ENCODE results near the gene CLIC6. TPM values are rescaled to one million over a fixed set of nuclear protein-coding genes. Genes with fewer than 3 reads are reported as not detected.

Gene CLIC6
- total and polyA plus RNA-seq, 9 of the 15 experiments (the other 6 are each of a cell fraction or from before 2014, with no cell fraction given): not detected

DNA sequence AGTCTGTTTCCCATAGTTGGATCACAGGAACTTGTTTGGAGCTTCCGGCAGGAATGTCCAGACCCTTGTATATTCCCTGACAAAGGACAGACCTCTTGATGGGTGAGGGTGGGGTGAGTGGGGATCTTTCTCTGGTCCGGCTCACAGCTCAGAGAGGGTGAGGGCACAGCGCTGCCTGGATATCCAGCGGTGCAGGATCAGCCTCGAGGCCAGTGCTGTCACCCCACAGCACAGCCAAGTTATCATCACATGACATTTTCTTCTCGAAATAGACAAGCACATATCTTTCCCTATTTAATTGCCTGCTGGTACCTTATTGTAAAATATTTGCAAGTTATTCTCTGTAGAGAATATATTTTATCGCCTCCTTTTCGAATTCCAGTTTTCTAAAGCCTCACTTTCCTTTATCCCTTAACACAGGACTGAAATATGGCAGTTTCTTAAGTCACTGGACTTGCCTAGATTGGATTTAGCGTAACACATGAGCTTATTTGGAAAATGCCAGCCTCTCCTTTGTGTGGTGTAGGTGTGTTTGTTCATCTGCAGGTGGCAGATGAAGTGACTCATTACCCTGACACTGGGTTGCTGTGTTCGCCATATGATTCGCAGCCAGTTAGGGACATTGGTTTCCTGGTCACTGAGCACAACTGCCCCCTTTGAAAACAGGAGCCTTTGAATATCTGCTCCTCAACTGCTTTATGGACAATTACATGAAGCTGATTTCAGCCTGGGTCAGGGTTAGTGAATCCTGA lies 21.4 kb downstream of the CLIC6 start:
- H4K20me1 ChIP-seq (replicated peaks; ENCODE audit: control insufficient read depth, insufficient read depth, low read length): 0 out of 2 replicates have a peak, but pooled peaks cover 4% of the 10 kb centered on the region
- H3K9ac ChIP-seq (ENCODE audit: insufficient read depth in 1 of 2, low read depth in 2 of 2, low read length in 2 of 2): no peak overlapping the region
- CTCF ChIA-PET (ENCODE audit: low intra/inter-chr PET ratio): no interaction called here
- no TSS peak for BruUV-seq (replicated peaks)
- no peaks in the 10 kb centered on the region; a peak in 1 of 5 replicates for H3K4me1 ChIP-seq (replicated peaks in 1 of 2; ENCODE audit: control insufficient read depth in 2 of 2, insufficient read depth in 2 of 2, low read length in 2 of 2)
- no peak overlapping the region for H2AFZ ChIP-seq (ENCODE audit: low read depth, low read length)
- H3K27ac ChIP-seq (ENCODE audit: extremely low read depth, low read depth, low read length): no peak overlapping the region
- H3K9me3 ChIP-seq (replicated peaks; ENCODE audit: control insufficient read depth, insufficient read depth, low read depth, low read length): no peaks in the 10 kb centered on the region
- no peak for TF ChIP-seq ZNF24 (IDR thresholded peaks at IDR 0.05)
- TF ChIP-seq PHF20 (IDR thresholded peaks at IDR 0.05; ENCODE audit: partially characterized antibody): no peak
- TF ChIP-seq ZNF507 (tag; conservative IDR thresholded peaks at IDR 0.05): no peak
- TF ChIP-seq, protein P1, sequence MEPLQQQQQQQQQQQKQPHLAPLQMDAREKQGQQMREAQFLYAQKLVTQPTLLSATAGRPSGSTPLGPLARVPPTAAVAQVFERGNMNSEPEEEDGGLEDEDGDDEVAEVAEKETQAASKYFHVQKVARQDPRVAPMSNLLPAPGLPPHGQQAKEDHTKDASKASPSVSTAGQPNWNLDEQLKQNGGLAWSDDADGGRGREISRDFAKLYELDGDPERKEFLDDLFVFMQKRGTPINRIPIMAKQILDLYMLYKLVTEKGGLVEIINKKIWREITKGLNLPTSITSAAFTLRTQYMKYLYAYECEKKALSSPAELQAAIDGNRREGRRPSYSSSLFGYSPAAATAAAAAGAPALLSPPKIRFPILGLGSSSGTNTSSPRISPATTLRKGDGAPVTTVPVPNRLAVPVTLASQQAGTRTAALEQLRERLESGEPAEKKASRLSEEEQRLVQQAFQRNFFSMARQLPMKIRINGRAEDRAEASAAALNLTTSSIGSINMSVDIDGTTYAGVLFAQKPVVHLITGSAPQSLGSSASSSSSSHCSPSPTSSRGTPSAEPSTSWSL (CRISPR knock-in tag; IDR thresholded peaks at IDR 0.05; ENCODE audit: borderline replicate concordance): no peak
- no peak for TF ChIP-seq RBM25 (IDR thresholded peaks at IDR 0.05; ENCODE audit: low read depth, low read length, severe bottlenecking)
- no peak for TF ChIP-seq ZNF444 (CRISPR knock-in tag; IDR thresholded peaks at IDR 0.05)
- FAIRE-seq (no peak), ATAC-seq (no peak), DNase-seq (ENCODE audit: extremely low read depth in 1 of 4, low spot score in 3 of 4) (no peak)
- no peaks in the 10 kb centered on the region for H3K36me3 ChIP-seq (ENCODE audit: control insufficient read depth, insufficient read depth, low read length)
- H3K9me1 ChIP-seq (ENCODE audit: control insufficient read depth, insufficient read depth, low read length): no peaks in the 10 kb centered on the region
- intact Hi-C loops (cut with micrococcal nuclease): loop anchor here (5.0 kb wide), 2 partner anchors 57 to 712 kb away; no protein-coding TSS in a partner anchor
- POLR2A ChIA-PET: interaction anchor here (0.5 to 0.7 kb wide), 4 partner anchors 27 to 1240 kb away, joined by 3 to 4 read pairs (median 3); no protein-coding TSS in a partner anchor
- in situ Hi-C loops (cut with MboI): no loop called here
- H3K4me2 ChIP-seq (ENCODE audit: insufficient read depth, low read length): no peak overlapping the region
- H3K27me3 ChIP-seq (ENCODE audit: control insufficient read depth in 2 of 2, insufficient read depth in 2 of 2, low read length in 2 of 2): peaks cover 22 to 25% of the 10 kb centered on the region in 2 experiments
- WGBS (ENCODE audit: insufficient coverage, low coverage, missing lambda C conversion rate): 3% methylated on average over 11 of the region's 11 CpGs
- no peak overlapping the region for H3K4me3 ChIP-seq
- no peaks in the 10 kb centered on the region for H3K79me2 ChIP-seq (ENCODE audit: control insufficient read depth, insufficient read depth, low read length)
